ENCODE measurements around the gene DNAH14. TPM values are rescaled to one million over a fixed set of nuclear protein-coding genes. Genes with fewer than 3 reads are reported as not detected.
"Not testable (repeated sequence)": the region's sequence is repeated elsewhere in the genome, so short reads cannot be mapped to it uniquely, and the experiment has no call there.

DNAH14 gene
- polyA plus RNA-seq, 4 donors: 15.2 to 21.3 (median 17.4) TPM

- no peak for DNase-seq (ENCODE audit: low read depth in 4 of 4, low spot score in 3 of 4)
Measured at GRCh38 chr1:225230483-225230882, 301.0 kb downstream of the DNAH14 start.

- not testable (repeated sequence) for DNase-seq (ENCODE audit: low read depth in 4 of 4, low spot score in 3 of 4)
Measured at GRCh38 chr1:225232930-225233329, 303.5 kb downstream of the DNAH14 start.

GRCh38 chr1:225242611-225243010 is 313.1 kb downstream of the DNAH14 start:
- DNase-seq (ENCODE audit: low read depth in 4 of 4, low spot score in 3 of 4): no peak

- no peak for DNase-seq (ENCODE audit: low read depth in 4 of 4, low spot score in 3 of 4)
Measured at GRCh38 chr1:225250432-225250831, 321.0 kb downstream of the DNAH14 start.

GRCh38 chr1:225253173-225253572 is 323.7 kb downstream of the DNAH14 start:
- no peak for DNase-seq (ENCODE audit: low read depth in 4 of 4, low spot score in 3 of 4)

GRCh38 chr1:225253784-225254183 is 324.3 kb downstream of the DNAH14 start:
- no peak for DNase-seq (ENCODE audit: low read depth in 4 of 4, low spot score in 3 of 4)

- no peak for DNase-seq (ENCODE audit: low read depth in 4 of 4, low spot score in 3 of 4)
Measured at GRCh38 chr1:225254676-225255075, 325.2 kb downstream of the DNAH14 start.

- no peak for DNase-seq (ENCODE audit: low read depth in 4 of 4, low spot score in 3 of 4)
Measured at GRCh38 chr1:225257081-225257480, 327.6 kb downstream of the DNAH14 start.

- no peak for DNase-seq (ENCODE audit: low read depth in 4 of 4, low spot score in 3 of 4)
Measured at GRCh38 chr1:225258811-225259210, 329.3 kb downstream of the DNAH14 start.

GRCh38 chr1:225259542-225259941 is 330.1 kb downstream of the DNAH14 start:
- DNase-seq (ENCODE audit: low read depth in 4 of 4, low spot score in 3 of 4): no peak

- DNase-seq (ENCODE audit: low read depth in 4 of 4, low spot score in 3 of 4): no peak
Measured at GRCh38 chr1:225260319-225260718, 330.8 kb downstream of the DNAH14 start.

- no peak for DNase-seq (ENCODE audit: low read depth in 4 of 4, low spot score in 3 of 4)
Measured at GRCh38 chr1:225277445-225277844, 348.0 kb downstream of the DNAH14 start.

- no peak for DNase-seq (ENCODE audit: low read depth in 4 of 4, low spot score in 3 of 4)
Measured at GRCh38 chr1:225280563-225280962, 351.1 kb downstream of the DNAH14 start.

- DNase-seq (ENCODE audit: low read depth in 4 of 4, low spot score in 3 of 4): no peak
Measured at GRCh38 chr1:225290244-225290643, 360.8 kb downstream of the DNAH14 start.

GRCh38 chr1:225299624-225300023 is 370.1 kb downstream of the DNAH14 start:
- no peak for DNase-seq (ENCODE audit: low read depth in 4 of 4, low spot score in 3 of 4)

GRCh38 chr1:225300381-225300780 is 370.9 kb downstream of the DNAH14 start:
- DNase-seq (ENCODE audit: low read depth in 4 of 4, low spot score in 3 of 4): no peak

GRCh38 chr1:225304996-225305395 is 375.5 kb downstream of the DNAH14 start:
- no peak for DNase-seq (ENCODE audit: low read depth in 4 of 4, low spot score in 3 of 4)

- not testable (repeated sequence) for DNase-seq (ENCODE audit: low read depth in 4 of 4, low spot score in 3 of 4)
Measured at GRCh38 chr1:225310544-225310943, 381.1 kb downstream of the DNAH14 start.

- peak; percentile 14 to 30 (median 21) for DNase-seq (ENCODE audit: low read depth in 4 of 4, low spot score in 3 of 4)
Measured at GRCh38 chr1:225318706-225319575, 389.5 kb downstream of the DNAH14 start.

- no peak for DNase-seq (ENCODE audit: low read depth in 4 of 4, low spot score in 3 of 4)
Measured at GRCh38 chr1:225319871-225320270, 390.4 kb downstream of the DNAH14 start.

- no peak for DNase-seq (ENCODE audit: low read depth in 4 of 4, low spot score in 3 of 4)
Measured at GRCh38 chr1:225321784-225322183, 392.3 kb downstream of the DNAH14 start.

- no peak for DNase-seq (ENCODE audit: low read depth in 4 of 4, low spot score in 3 of 4)
Measured at GRCh38 chr1:225329041-225329440, 399.6 kb downstream of the DNAH14 start.

Measured in left renal pelvis (tissue), 4 donors.